Medulla oblongata (tissue), 1 donor: ENCODE results near the gene RABGEF1.
"Not testable (repeated sequence)": the region's sequence is repeated elsewhere in the genome, so short reads cannot be mapped to it uniquely, and the experiment has no call there.

Experiments used
- DNase-seq: peaks from one replicate; pipeline ENCODE4 v3.0.0-alpha.2; 2015; ENCODE audit errors: extremely low spot score

RABGEF1 gene

DNA sequence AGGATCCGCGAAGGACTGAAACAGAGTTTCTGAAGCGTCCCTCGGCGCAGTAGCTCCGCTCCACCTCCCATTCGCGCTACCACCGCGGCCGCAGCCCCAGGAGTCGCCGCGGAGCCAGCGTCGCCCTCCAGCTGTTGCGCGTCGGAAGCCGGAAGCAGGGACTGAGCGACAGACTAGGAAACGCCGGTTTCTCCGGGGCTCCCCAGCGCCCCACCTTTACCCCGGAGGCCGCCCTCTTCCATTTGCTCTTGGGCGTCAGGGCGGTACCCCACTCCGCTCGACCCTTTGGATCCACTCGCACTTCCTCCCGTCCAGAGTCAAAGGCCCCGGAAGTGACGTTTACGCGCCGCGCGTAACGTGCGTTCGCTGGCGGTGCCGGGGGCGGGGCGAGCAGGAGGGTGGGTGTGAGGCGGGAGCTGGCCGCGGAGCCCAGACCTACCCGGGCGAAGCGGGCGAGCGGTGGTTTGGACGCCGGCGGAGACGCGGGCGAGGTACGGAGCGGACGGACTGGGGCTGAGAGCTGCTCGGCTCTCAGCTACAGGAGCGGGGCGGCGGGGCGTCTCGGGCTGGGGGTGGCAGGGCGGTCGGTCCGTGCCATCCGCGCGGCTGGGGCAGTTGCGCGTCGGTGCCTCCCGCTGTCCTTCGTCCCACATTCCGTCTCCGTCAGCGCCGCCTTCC lies at the start of gene RABGEF1:
TSS of gene RABGEF1 (plus strand) at position 432 of the 678 bp plus-strand sequence. CDS start 31,167 bp downstream, outside the sequence.
- DNase-seq = peak; percentile 99

DNA sequence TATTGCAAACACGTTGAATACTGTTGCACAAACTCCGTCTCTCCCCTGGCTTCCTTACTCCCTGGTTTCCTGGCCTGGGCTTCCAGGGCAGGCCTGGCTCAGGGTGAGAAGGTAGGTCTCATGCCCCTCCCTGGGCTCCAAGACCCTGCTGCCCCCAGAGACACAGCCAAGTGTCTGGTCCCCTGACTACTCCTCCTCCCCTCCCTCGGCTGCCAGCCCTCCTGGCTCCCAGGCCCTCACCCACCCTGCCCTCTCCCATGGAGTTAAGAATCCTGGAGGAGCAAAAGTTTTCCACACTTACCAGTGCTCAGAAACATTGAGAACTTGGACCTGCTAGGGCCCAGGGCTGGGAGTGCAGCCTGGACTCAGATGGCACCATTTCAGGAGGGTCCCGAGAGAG lies 47.2 kb upstream of the RABGEF1 start:
- DNase-seq = no peak

DNA sequence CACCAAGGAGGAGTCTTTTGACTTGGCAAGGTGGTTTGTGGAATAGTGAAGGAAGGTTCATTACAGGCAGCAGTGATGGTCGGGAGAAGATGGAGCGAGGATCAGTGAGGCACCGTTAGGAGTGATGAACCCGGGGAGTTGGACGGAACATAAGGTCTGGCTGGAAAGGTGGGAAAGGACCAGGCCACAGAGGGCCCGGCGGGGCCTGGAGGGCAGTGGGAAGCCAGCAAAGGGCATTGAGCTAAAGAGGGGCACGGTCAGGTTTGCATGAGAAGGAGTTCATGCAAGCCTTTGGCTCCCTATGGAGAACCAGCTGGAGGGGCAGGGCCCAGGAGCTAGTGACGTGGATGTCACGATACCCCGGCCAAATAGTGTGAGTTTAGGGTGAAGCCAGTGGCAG lies 46.2 kb upstream of the RABGEF1 start:
- no peak for DNase-seq

DNA sequence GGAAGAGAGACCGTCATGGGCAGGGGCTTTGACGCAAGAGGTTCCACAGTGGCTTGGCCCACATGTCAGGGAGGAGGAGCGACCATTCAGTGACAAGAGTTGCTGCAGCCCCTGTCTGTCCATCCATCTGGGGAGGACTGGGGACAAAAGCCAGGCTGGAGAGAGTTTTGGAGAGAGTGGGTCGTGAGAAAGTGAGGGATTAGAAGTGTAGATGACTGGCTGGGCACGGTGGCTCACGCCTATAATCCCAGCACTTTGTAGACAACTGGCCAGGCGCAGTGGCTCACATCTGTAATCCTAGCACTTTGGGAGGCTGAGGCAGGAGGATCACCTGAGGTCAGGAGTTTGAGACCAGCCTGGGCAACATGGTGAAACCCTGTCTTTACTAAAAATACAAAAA lies 45.1 kb upstream of the RABGEF1 start:
- not testable (repeated sequence) for DNase-seq

DNA sequence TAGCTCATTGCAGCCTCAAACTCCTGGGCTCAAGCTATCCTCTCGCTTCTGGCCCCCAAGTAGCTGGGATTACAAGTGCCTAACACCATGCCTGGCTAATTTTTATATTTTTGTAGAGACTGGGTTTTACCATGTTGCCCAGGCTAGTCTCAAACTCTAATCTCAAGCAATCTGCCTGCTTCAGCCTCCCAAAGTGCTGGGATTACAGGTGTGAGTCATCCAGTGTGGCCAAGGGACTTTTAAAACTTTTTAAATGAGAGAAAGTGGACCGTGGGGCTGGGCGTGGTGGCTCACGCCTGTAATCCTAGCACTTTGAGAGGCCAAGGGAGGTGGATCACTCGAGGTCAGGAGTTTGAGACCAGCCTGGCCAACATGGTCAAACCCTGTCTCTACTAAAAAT lies 44.4 kb upstream of the RABGEF1 start:
- DNase-seq = not testable (repeated sequence)

DNA sequence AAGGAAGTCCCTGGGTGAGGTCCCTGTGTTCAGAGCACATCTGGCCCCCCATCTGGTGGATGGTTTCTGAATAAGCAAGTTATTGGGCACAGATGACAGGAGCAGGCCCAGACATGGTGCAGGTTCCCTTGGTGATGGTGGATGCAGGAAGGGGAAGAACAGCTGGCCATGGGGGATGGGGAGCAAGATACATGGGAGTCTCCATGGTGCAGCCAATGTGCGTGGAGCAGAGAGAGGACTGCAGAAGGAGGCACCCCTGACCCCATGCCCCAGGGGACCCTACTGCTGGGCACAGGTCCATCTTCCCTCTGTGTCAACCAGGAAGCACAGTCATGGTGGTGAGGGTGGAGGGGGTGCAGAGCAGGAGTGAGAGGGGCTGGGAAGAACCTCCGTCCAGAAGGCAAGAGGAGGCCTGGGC lies 43.8 kb upstream of the RABGEF1 start:
- no peak for DNase-seq

DNA sequence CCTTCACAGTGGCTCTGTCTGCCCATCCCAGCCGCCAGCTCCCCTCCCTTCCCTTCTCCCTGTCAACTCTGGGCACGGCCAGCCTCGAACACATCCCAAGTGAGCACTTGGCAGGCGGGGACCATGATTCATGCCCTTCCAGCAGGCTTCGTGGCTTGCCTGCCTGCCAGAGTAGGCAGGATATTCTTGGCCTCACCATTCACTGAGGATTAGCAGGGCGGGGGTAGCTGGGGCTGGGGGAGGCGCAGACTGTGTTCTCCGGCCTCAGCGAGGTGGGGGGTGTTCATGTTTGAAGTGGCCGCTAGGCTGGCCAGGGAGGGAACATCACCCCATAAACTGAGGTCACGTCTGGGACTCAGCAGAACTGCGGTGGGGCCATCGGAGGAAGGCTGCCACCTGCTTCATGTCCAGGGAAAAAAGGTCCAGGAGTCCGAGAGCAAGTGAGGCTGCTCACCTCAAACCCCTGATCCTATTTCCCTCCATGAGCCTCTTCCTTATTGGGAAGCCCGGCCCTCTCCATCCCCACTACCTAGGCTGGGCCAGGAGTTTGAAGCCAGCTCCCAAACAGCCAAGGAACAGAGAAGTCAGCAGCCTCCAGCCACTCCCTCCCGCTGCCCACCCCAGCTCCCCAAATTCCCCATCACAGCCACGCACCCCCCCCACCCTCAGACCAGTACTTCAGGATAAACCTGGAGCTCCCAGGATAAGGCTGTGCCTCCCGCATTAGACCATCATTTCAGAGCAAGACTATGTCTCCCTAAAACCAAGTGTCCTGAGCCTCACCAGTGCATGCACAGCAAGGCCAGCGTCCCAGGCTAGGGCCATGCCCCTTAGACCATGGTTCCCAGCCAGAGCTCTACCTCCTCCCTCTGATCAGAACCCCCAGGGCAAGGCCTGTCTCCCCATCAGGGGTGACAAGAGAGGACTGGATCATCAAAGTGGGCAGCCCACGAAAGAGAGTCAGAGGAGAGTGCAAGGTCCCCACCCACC lies 42.8 kb upstream of the RABGEF1 start:
- peak; percentile 85 for DNase-seq

DNA sequence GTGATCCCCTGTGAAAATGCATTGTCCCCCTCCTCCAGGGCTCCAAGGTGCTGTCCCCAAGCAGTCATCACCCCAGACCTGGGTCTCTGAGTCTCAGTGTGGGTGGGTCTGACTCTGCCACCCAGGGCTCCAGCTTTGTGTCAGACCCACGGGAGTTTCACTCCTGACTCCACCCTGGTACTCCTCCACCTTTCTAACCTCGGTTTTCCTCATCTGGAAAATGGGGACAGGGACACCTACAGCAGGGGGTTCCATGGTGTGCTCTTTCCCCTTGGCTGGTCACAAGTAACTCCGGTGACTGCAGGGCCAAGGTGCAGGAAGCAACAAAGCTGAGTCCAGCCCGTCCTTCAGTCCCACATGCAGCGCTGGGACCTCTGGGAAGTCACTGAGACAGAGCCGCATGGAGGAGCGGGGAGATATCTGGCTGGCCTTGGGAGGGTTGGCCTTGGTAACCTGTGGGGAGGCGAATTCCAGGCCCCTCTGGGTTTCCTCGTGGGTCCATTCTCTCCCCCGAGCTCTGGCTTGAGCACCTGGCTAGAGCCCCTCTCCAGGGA lies 41.8 kb upstream of the RABGEF1 start:
- DNase-seq = no peak

DNA sequence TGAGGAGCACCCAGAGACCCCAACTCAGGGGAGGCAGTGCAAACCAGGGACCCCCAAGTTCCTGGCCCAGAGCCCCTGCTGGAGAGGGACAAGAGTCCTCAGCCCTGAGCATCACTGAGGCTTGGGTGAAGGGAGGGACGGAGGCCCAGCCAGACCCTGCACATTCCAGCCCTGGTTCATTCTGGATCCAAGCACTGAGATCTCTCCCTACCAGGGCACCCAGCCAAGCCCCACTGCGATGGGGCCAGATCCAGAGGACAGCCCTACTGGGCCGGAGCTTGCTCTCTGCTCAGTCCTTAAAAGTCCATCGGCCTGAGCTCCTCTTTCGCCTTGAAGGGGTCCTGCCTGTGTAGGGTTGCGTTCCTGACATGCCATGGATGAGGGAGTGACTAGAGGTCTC lies 40.5 kb upstream of the RABGEF1 start:
- peak; percentile 54 for DNase-seq

DNA sequence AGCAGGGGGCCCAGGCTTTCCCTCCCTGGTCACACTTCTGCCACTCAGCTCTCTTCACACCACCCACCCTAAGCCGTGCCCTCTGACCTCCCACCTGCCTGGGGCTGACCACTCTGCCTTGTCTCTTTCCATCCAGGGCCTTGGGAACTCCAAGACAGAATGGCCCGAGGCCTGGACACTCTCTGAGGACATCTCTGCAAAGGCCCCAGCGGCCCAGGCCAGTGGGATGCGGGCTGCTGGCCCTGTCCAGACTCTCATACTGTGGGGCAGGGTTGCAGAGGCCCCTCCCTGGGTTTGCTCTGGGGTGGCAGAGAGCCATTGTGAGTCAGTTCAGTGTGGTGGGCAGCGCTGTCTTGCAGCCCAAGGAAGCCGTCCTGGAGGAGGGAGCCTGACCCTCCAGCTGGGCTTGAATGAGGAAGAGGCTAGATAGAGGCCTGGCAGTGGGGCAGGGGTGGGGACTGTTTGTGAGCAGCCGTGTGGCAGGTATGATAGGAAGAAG lies 39.9 kb upstream of the RABGEF1 start:
- no peak for DNase-seq

DNA sequence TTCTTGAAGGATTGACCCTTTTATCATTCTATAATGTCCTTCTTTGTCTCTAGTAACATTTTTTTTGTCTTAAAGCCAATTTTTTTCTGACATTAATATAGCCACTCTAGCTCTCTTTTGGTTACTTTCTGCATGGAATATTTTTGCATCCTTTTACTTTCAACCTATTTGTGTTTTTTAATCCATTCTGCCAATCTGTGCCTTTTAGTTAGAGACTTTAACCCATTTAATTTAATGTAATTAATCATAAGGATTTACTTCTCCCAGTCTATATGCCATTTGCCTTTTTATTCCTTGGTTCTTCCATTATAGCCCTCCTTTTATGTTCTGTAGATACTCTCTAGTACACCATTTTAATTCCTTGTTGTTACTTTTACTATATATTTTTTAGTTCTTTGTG lies 32.7 kb upstream of the RABGEF1 start:
- no peak for DNase-seq

DNA sequence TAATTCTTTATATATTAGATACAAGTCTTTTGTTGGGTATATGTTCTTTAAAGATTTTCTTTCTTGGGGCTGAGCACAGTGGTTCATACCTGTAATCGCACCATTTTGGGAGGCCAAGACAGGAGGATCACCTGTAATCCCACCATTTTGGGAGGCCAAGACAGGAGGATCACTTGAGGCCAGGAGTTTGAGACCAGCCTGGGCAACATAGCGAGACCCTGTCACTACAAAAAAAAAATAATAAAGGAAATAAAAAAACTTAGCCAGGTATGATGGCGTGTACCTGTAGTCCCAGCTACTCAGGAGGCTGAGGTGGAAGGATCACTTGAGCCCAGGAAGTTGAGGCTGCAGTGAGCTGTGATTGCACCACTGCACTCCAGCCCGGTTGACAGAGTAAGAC lies 29.8 kb upstream of the RABGEF1 start:
- DNase-seq = not testable (repeated sequence)

DNA sequence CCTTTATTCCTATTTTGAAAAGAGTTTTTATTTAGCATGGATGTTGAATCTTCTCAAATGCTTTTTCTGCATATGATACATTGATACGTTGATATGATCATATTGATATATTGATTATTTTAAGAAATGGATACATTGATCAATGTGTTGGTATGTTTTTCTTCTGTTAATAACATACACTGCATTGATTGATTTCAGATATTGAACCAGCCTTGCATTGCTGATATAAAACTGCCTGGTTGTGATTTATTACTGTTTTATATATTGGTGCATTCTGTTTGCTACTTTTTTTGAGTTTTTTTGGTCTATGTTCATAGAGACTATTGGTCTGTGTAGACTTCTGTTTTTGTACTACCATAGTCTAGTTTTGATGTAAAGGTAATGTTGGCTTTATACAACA lies 26.8 kb upstream of the RABGEF1 start:
- DNase-seq = no peak

DNA sequence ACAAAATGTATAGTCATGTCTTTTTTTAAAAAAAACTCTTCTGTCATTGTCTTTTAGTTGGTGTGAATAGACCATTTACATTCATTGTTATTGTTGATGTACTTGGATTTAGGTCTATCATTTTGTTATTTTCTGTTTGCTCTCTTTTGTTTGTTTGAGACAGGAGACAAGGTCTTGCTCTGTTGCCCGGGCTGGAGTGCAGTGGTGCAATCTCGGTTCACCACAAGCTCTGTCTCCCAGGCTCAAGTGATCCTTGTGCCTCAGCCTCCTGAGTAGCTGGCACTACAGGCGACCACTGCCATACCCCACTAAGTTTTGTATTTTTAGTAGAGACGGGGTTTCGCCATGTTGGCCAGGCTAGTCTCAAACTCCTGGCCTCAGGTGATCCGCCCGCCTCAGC lies 23.9 kb upstream of the RABGEF1 start:
- not testable (repeated sequence) for DNase-seq

DNA sequence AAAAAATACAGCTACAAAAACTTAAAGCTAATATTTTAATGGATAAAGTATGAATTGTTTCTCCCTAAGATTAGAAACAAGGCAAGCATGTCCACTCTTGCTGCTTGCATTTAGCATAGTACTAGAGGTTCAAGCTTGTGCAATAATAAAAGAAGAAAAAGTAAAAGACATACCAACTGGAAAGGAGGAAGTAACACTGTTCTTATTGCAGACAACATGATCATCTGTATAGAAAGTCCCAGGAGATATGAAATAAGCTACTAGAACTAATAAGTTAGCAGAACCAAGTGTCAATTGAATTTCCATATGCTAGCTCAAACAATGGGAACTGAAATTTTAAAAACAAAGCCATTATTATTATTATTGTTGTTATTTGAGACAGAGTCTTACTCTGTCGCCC lies 20.0 kb upstream of the RABGEF1 start:
- DNase-seq = no peak

DNA sequence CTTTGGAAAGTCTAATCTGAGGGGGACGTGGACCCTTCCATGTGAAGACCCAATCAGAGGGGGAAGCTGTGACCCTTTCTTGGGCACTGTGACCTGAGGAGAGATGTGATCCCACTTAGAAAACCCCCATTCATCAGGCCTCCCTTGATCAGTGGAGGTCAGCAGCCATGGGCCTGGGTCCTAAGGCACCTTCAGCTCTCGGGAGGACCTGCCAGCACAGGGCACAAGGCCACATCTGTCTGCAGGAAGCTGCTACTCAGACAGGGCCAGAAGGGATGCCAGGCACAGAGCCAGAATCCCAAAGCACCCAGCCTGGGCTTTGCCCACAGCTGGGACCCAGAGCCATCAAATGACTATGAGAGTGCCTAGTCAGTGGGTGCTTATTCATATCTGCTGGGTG lies 14.7 kb upstream of the RABGEF1 start:
- no peak for DNase-seq

DNA sequence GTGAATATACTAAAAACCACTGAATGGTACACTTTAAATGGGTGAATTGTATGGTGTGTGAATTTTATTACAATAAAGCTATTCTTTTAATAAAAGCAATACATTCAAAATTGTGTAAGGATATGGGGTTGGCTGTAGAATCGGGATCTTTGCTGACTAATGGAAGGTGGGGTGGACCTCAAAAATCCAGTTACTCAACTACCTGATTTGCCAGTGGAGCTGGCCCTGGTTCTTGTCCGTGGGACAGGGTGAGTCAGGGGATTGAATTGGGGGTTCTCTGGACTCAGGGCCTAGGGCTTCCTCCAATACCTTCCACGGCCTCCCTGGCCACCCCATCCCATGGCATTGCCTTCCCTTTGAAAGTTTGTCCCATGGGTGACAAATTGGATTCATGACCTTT lies 13.5 kb upstream of the RABGEF1 start:
- DNase-seq = no peak

DNA sequence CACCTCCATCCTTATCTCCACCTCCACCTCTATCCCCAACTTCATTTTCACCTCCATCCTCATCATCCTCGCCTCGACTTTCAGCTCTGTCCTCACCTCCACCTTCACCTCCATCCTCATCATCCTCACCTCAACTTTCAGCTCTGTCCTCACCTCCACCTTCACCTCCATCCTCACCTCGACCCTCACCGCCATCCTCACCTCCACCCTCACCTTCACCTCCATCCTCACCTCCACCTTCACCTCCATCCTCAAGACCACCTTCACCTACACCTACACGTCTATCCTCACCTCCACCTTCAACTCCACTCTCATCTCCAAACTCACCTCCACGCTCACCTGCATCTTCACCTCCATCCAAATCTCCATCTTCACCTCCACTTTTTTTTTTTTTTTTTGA lies 12.0 kb upstream of the RABGEF1 start:
- DNase-seq = no peak

DNA sequence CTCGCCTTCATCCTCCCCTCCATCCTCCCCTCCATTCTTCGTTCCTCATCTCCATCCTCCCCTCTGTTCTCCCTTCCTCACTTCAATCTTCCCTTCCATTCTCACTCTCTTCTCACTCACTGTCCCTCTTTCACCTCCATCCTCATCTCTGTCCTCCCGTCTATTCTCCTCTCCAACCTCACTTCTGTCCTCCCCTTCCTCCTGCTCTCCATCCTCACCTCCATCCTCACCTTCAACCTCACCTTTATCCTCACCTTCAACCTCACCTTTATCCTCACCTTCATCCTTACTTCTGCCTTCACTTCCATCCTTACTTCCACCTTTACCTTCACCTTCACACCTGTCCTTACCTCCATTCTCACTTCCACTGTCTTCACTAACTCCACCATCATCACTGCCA lies 11.3 kb upstream of the RABGEF1 start:
- no peak for DNase-seq

DNA sequence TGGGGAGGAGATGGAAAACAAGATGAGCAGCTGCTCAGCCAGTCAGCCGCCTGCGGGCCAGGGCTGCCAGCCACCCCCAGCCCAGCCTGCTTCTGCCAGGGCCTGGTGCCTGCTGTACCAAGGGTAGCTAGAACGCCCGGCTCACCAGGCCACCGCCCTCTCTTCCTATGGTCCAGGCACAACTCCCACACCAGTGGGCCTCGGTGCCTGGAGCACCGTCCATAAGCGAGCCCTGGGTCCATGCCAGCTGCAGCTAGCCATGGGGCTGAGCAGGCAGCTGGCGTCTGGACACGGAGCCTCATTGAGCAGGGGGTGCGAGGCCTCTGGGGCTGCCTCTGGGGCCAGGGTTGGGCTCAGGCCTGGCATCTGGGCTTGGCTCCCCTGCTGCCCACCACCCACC lies 8.5 kb upstream of the RABGEF1 start:
- DNase-seq = peak; percentile 20

DNA sequence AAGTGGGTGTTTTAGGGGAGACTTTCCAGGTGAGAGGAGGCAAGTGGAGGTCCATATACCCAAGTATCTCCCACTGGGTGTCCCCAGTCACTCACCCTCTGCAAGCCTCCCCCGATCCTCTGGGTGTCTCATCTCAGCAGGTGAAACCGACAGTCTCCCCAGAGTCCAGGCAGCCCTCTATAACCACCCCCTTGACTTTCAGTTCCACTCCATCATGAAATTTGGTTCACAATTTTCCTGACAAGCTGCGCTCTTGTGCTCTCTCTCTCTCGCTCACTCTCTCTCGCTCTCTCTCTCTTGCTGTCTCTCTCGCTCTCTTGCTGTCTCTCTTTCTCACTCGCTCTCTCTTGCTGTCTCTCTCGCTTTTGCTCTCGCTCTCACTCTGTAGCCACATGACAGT lies 8.1 kb upstream of the RABGEF1 start:
- DNase-seq = no peak

DNA sequence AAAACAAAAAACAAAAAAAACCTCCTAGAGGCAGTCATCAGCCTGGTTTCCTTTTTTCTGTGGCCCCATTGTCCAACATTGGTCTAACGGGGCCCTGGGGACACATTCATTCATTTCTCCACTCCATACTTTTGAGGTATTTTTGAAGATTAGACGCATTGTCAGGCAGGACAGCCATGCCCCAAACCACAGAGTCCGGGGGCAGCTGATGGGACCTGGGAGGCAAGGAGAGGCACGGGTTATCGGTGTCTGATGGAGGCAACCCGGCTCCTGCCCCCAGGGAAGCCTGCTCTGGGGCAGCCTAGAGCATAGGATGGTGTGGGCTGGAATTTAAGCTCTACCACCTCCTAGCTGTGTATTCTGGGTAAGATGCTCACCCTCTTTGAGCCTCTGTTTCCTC lies 6.5 kb upstream of the RABGEF1 start:
- no peak for DNase-seq
